ENCODE results near the gene B4GALNT2. TPM values are rescaled to one million over a fixed set of nuclear protein-coding genes. Genes with fewer than 3 reads are reported as not detected.

B4GALNT2 gene
- total RNA-seq, 3 donors from 2014 or later (not counting 1 experiment from before 2014, with no cell fraction given), result 0.05 TPM; not detected in 1

DNA sequence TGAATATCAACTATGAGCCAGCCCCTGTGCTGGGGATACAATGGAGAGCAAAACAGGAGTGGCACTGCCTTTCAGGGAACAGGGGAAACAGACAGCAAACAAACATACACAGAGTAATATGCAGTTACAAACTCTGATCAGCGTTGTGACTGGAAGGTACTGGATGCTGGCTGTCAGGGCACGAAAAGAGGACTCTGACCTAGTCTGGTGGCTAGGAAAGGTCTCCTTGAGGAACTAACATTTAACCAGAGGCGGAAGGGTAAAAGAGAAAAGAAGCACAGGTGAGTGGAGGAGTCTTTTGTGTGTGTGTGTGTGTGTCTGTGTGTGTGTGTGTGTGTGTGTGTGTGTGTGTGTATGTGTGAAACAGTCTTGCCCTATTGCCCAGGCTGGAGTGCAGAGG lies 12.4 kb upstream of the B4GALNT2 start:
- Mint-ChIP-seq H3K36me3 (no peaks in the 10 kb centered on the region), H3K4me3 (no peak overlapping the region), H3K4me1 (no peaks in the 10 kb centered on the region), H3K27ac (no peak overlapping the region), H3K27me3 (ENCODE audit: low read depth in 2 of 2) (peaks cover 21 to 48% of the 10 kb centered on the region in 2 donors), H3K9me3 (no peaks in the 10 kb centered on the region)
- Histone ChIP-seq H3K36me3 (ENCODE audit: control insufficient read depth, insufficient read depth, low read length) (no peaks in the 10 kb centered on the region), H3K27me3 (ENCODE audit: control insufficient read depth, insufficient read depth, low read length) (peaks cover under 1% of the 10 kb centered on the region), H3K4me1 (ENCODE audit: control insufficient read depth, insufficient read depth, low read length) (no peaks in the 10 kb centered on the region), H3K27ac (ENCODE audit: low read length) (no peak overlapping the region), H3K4me3 (ENCODE audit: low read length) (no peak overlapping the region), H3K9me3 (ENCODE audit: control insufficient read depth, insufficient read depth, low read length) (no peaks in the 10 kb centered on the region)
- intact Hi-C loops (cut with micrococcal nuclease), result no loop called here
- 79% methylated on average over 3 of the region's 3 CpGs for WGBS (ENCODE audit: insufficient coverage)
- TF ChIP-seq, protein P1, sequence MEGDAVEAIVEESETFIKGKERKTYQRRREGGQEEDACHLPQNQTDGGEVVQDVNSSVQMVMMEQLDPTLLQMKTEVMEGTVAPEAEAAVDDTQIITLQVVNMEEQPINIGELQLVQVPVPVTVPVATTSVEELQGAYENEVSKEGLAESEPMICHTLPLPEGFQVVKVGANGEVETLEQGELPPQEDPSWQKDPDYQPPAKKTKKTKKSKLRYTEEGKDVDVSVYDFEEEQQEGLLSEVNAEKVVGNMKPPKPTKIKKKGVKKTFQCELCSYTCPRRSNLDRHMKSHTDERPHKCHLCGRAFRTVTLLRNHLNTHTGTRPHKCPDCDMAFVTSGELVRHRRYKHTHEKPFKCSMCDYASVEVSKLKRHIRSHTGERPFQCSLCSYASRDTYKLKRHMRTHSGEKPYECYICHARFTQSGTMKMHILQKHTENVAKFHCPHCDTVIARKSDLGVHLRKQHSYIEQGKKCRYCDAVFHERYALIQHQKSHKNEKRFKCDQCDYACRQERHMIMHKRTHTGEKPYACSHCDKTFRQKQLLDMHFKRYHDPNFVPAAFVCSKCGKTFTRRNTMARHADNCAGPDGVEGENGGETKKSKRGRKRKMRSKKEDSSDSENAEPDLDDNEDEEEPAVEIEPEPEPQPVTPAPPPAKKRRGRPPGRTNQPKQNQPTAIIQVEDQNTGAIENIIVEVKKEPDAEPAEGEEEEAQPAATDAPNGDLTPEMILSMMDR (IDR thresholded peaks at IDR 0.05), result no peak
- ATAC-seq, result no peak
- no peak for DNase-seq

DNA sequence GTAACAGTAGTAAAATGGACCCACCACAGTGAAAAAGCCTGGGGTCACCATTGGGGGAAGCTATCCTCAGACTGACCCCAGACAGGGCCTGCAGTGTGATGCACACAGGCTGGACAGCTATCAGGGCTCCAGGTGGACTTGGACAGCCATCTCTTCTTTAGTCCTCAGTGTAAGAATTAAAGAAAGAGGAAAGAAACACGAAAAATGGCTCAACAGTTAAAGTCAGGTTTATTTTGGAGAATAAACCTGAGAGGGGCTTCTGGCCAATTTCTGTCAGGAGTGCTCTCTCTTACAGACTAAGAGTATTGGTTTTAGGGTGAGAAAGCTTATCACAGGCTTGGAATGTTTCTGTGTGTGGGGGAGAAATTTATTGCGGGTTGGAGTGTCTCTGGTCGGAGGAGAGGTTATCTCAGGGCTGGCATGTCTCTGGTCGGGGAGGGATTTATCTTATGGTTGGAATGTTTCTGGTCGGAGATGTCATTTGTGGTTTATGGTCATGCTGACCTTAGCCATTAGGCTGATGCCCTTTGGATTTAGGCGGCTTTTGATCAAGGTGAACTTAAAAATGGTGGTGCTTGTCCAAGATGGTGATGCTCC lies 10.8 kb upstream of the B4GALNT2 start:
- TF ChIP-seq, protein P1 (IDR thresholded peaks at IDR 0.05), result no peak

DNA sequence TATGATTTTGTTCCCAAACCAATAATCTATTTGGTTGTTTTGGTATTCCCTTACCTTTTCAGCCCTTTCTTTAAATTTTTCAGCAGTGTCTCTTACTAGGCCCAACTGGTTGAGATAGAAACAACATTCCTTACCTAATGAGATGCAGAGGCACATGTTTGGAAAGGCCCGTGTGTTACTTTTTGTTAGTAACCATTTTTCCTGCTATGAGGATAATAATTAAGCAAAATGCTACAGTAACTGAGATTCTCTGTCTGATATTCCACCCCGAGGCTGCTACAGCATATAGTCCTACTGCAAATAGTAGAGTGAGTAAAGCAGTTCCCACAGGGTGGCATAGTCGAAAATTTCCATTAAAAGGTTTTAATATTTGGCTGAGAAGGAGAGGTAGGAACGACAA lies 10.0 kb upstream of the B4GALNT2 start:
- Histone ChIP-seq H3K27ac (ENCODE audit: low read length) (no peak overlapping the region), H3K4me3 (ENCODE audit: low read length) (no peak overlapping the region), H3K27me3 (ENCODE audit: control insufficient read depth, insufficient read depth, low read length) (no peaks in the 10 kb centered on the region), H3K9me3 (ENCODE audit: control insufficient read depth, insufficient read depth, low read length) (no peaks in the 10 kb centered on the region), H3K36me3 (ENCODE audit: control insufficient read depth, insufficient read depth, low read length) (no peaks in the 10 kb centered on the region), H3K4me1 (ENCODE audit: control insufficient read depth, insufficient read depth, low read length) (no peaks in the 10 kb centered on the region)
- Mint-ChIP-seq H3K4me1 (no peaks in the 10 kb centered on the region), H3K4me3 (no peak overlapping the region), H3K36me3 (no peaks in the 10 kb centered on the region), H3K9me3 (no peaks in the 10 kb centered on the region), H3K27me3 (ENCODE audit: low read depth in 2 of 2) (peaks cover 17 to 40% of the 10 kb centered on the region in 2 donors), H3K27ac (no peak overlapping the region)
- DNase-seq (no peak), ATAC-seq (no peak)
- intact Hi-C loops (cut with micrococcal nuclease), result no loop called here
- TF ChIP-seq, protein P1 (IDR thresholded peaks at IDR 0.05), result no peak
- WGBS (ENCODE audit: insufficient coverage), result 78% methylated on average over 3 of the region's 4 CpGs

More for the DNA sequence above, 10.8 kb upstream of the B4GALNT2 start:
- no peaks in the 10 kb centered on the region for H3K4me1 ChIP-seq (ENCODE audit: control insufficient read depth, insufficient read depth, low read length)
- Mint-ChIP-seq H3K27me3 (ENCODE audit: low read depth in 2 of 2) (peaks cover 17 to 40% of the 10 kb centered on the region in 2 donors), H3K4me3 (no peak overlapping the region), H3K27ac (no peak overlapping the region), H3K9me3 (no peaks in the 10 kb centered on the region), H3K36me3 (no peaks in the 10 kb centered on the region), H3K4me1 (no peaks in the 10 kb centered on the region)
- H3K4me3 ChIP-seq (ENCODE audit: low read length), result no peak overlapping the region
- no peak for DNase-seq
- H3K27ac ChIP-seq (ENCODE audit: low read length), result no peak overlapping the region
- H3K36me3 ChIP-seq (ENCODE audit: control insufficient read depth, insufficient read depth, low read length), result no peaks in the 10 kb centered on the region
- no peak for ATAC-seq
- no peaks in the 10 kb centered on the region for H3K9me3 ChIP-seq (ENCODE audit: control insufficient read depth, insufficient read depth, low read length)
- 92% methylated on average over 6 of the region's 6 CpGs for WGBS (ENCODE audit: insufficient coverage)
- intact Hi-C loops (cut with micrococcal nuclease), result no loop called here
- H3K27me3 ChIP-seq (ENCODE audit: control insufficient read depth, insufficient read depth, low read length), result no peaks in the 10 kb centered on the region

DNA sequence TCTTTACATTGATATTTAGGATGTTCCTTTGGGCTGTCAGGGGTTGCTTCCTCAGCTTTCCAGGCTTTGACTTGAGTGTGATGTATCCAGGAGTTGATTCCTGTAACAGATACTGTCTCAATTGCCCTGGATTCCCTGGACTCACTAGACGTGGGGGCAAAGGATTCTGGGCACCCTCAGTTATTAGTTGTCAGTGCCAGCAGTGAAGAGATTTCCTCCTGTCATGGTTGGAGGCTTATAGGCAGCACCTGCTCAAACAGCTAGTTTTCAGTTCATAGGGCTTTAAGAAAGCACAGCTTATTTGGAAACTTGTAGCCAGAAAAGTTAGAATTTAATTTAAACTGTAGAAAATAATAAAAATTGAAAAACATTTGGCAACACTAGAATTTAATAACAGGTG lies 9.5 kb upstream of the B4GALNT2 start:
- H3K4me1 Mint-ChIP-seq, result no peaks in the 10 kb centered on the region
- no peaks in the 10 kb centered on the region for H3K36me3 Mint-ChIP-seq
- TF ChIP-seq, protein P1 (IDR thresholded peaks at IDR 0.05), result no peak
- 45% methylated on average over 1 of the region's 1 CpG for WGBS (ENCODE audit: insufficient coverage)
- no peak overlapping the region for H3K4me3 ChIP-seq (ENCODE audit: low read length)
- no peaks in the 10 kb centered on the region for H3K9me3 Mint-ChIP-seq
- peaks cover 19 to 40% of the 10 kb centered on the region in 2 donors for H3K27me3 Mint-ChIP-seq (ENCODE audit: low read depth in 2 of 2)
- H3K27ac Mint-ChIP-seq, result no peak overlapping the region
- H3K4me3 Mint-ChIP-seq, result no peak overlapping the region
- DNase-seq (no peak), ATAC-seq (no peak)
- intact Hi-C loops (cut with micrococcal nuclease), result no loop called here
- no peaks in the 10 kb centered on the region for H3K9me3 ChIP-seq (ENCODE audit: control insufficient read depth, insufficient read depth, low read length)
- no peaks in the 10 kb centered on the region for H3K4me1 ChIP-seq (ENCODE audit: control insufficient read depth, insufficient read depth, low read length)
- H3K27me3 ChIP-seq (ENCODE audit: control insufficient read depth, insufficient read depth, low read length), result no peaks in the 10 kb centered on the region
- H3K27ac ChIP-seq (ENCODE audit: low read length), result no peak overlapping the region
- H3K36me3 ChIP-seq (ENCODE audit: control insufficient read depth, insufficient read depth, low read length), result no peaks in the 10 kb centered on the region

All from natural killer cell (primary cell).